HG03025 (cell line): ENCODE data around the gene EGFLAM.

Source experiments
- ATAC-seq: cut with Tn5 transposase; IDR thresholded peaks from one replicate; pipeline ENCODE4 v1.9.1; 2021; ENCODE audit warnings: mild to moderate bottlenecking, moderate library complexity; ENCODE audit not compliant: unreplicated experiment, low FRiP score

The EGFLAM gene

GRCh38 chr5:38258319-38259061 is at the start of gene EGFLAM:
TSS of gene EGFLAM (plus strand) at chr5:38258559. CDS start at chr5:38258755, 196 bp downstream.
- ATAC-seq = no peak

DNA sequence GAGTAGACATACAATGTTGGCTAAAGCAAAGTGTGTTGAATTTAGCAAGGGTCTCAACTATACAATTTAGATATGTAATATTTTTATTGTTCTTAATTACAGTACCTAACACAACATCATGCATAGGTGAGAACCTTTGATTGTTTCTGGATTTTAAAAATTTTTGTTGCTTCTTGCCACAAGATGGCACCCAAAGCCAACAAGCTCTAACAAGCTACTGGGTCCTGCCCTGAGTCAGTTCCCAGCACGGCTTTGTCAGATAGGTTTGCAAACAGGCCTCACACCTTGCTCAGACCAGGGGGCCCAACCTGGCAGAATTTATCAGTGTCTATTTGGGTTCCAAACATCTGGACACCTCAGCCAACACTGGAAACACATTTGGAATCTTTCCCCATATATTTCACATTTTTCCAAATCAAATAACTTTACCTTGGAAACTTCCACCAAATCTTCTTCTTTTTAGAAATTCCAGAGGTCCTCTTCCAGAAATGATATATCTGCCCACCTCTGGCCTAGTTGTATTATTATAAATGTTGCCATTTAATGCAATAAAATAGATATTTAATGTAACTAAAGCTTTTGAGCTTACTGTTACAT is 49.5 kb upstream of the EGFLAM start:
- ATAC-seq = no peak

GRCh38 chr5:38210676-38211353 is 47.5 kb upstream of the EGFLAM start:
- ATAC-seq = no peak

DNA sequence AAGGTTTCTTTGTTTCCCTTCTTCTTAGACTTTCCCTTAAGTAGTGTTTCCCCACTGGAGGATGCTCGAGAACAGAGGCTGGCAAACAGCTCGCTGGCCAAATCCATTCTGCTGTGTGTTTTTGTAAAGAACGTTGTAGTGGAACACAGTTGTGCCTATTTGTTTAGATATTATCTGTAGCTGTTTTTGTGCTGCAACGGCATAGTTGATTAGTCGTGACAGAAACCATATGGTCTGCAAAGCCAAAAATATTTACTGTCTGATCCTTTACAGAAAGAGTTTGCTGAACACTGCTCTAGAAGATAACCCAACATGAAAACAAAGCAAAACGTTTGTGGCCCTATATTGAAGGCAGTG is 47.0 kb upstream of the EGFLAM start:
- ATAC-seq = no peak

GRCh38 chr5:38212307-38212706 is 46.1 kb upstream of the EGFLAM start:
- no peak for ATAC-seq

- no peak for ATAC-seq
Observed at GRCh38 chr5:38226091-38226490, 32.3 kb upstream of the EGFLAM start.

DNA sequence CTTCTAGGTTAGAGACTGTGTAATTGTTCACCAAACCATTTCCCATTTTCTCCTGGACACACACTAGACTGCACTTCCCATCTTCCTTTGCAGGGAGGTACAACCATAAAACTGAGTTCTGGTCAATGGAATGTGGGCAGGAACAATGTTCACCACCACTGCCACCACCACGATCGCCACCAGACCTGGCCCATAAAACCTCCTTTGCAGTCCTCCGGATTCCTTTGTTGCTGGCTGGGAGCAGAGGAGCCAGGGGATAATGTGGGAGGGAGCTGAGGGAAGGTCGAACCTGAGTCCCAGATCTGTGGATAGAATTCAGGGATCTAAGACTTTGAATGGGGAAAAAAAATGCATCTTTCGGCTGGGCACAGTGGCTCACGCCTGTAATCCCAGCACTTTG is 29.4 kb upstream of the EGFLAM start:
- no peak for ATAC-seq

- no peak for ATAC-seq
Observed at GRCh38 chr5:38234737-38235136, 23.6 kb upstream of the EGFLAM start.

- ATAC-seq = no peak
Observed at GRCh38 chr5:38237681-38238080, 20.7 kb upstream of the EGFLAM start.

DNA sequence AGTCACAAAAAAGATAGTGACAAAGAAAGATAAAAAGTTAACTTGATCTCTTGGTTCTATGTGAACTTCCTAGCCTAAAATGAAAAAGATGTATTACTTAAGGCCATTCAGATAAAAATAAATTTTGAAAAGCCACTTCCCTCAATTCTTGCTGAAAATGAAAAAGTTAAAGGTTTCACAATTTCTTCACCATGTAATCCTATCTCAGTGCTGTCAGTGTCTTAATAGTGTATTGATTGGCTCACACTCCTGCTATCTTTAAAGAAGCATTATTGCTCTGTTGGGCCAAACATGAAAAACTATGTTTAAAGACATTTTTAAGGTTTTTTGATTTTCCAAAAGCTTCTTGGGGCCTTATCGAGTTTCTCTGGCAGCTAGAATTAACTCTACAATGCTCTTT is 18.1 kb upstream of the EGFLAM start:
- no peak for ATAC-seq

GRCh38 chr5:38241655-38242054 is 16.7 kb upstream of the EGFLAM start:
- ATAC-seq = no peak

- ATAC-seq = no peak
Observed at GRCh38 chr5:38245307-38245706, 13.1 kb upstream of the EGFLAM start.

DNA sequence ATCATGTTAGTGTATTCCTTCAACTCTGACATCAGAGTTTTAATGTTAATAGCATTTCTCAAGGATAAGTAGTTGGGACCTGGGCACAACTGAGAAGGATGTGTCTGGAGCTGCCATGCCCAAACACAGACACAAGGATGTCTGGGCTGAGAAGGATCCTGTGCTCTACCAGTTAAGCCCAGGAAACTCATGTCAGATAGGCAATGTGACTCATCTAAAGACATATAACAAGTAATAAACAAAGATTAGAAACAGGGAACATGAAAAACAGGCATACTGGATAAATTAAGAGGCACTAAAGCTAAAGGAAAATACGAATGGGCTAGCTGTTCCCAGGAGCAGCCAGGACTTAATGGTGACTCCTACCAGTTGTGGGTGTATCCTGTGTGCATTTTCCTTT is 9.1 kb upstream of the EGFLAM start:
- ATAC-seq = no peak

- no peak for ATAC-seq
Observed at GRCh38 chr5:38249812-38250211, 8.5 kb upstream of the EGFLAM start.

- ATAC-seq = no peak
Observed at GRCh38 chr5:38250763-38251448, 7.5 kb upstream of the EGFLAM start.

- ATAC-seq = no peak
Observed at GRCh38 chr5:38253759-38254158, 4.6 kb upstream of the EGFLAM start.

DNA sequence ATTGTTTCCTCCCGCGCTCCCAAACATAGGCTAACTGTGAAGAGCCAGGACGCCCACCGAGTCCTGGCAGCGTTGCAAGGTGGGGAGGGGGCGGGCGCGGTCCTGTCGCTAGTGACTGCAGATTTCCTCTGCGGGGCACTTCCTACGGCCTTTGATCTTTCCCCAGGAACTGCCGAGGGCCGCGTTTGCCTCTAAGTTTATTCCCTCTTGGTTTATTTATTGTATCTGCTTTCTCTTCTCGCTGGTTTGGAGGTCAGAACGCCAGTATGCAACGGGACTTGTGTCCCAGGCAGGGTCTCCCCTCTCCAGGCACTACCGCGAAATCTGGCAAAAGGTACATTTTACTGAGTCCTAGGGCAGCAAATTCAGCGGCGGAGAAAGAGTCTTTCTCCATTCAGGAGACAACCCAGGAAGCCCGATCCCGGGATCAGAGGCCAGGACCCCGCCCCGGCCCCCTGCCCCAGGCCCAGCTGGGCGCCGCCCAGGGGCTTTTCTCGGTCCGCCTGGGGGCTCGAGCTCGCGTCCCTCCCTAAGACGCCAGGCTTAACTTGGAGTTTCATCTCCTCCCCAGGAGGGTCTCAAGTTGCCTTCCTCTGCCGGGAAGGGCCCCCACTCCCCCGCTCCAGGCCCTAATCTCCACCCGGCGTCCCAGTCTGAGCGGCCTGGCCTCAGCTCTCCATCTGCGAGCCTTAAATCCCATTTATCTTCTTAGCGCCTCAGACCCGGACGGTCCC is 884 bp upstream of the EGFLAM start:
- no peak for ATAC-seq

DNA sequence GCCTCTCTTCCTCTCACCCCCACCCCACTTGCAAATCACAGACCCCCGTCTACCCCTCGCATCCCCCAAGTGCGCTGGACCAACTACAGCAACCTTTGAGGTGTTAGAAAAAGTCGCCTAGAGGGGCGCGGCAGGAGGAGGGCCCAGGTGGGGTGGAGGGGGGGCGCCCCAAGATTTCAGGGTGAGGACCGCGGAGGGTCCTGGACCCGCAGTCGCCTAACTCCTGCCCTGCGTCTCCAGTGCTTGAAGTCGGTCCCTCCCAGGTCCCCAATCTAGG is 379 bp upstream of the EGFLAM start:
- ATAC-seq = no peak

GRCh38 chr5:38259062-38259808 is 876 bp downstream of the EGFLAM start:
- ATAC-seq = no peak

DNA sequence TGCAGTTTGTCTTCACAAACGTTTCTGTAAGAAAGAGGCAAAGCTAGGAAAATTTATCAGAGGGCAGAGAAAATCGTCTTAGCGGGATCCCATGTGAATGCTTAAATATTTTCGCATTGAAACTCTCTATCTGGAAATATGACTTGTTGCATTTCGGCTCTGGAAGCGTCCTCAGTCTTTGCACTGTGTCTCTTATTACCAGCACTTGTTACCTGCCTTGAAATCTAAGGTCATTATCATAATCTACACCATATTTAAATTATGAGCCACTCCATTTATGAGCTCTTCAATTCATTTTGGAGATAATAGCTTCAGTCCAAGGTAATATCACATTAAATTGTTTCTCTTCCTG is 1.4 kb downstream of the EGFLAM start:
- no peak for ATAC-seq
